B cell (primary cell): ENCODE results near the gene WDR53. TPM values are rescaled to one million over a fixed set of nuclear protein-coding genes. Genes with fewer than 3 reads are reported as not detected.

Experiments used
- ATAC-seq: fragments of 200-7000 bp; cut with Tn5 transposase; one replicate; pipeline ENCODE4 v1.10.0; 2021; ENCODE audit warnings: low read depth, mild to moderate bottlenecking, moderate number of reproducible peaks, moderate library complexity
- CTCF ChIA-PET: fragments of 350-600 bp; sonication (Branson Sonifier 250); formaldehyde crosslinking; loops from one replicate; lab custom pipeline; 2021; ENCODE audit warnings: antibody characterized with exemption, inconsistent platforms; lab: Charles Lee
- POLR2A ChIA-PET: fragments of 350-600 bp; sonication (Branson Sonifier 250); formaldehyde crosslinking; loops from one replicate; lab custom pipeline; 2021; ENCODE audit warnings: antibody characterized with exemption; lab: Charles Lee
- DNase-seq: peaks from one replicate; pipeline ENCODE4 v3.0.0; 2013
- H2AFZ ChIP-seq: 2 replicates; pipeline ENCODE4 v1.6.1; 2012; ENCODE audit warnings: mild to moderate bottlenecking, low read depth, low read length; ENCODE audit not compliant: insufficient read depth, poor library complexity, severe bottlenecking
- H3K27ac ChIP-seq, 2 donors: 1 replicate in 1 of 2; 2 replicates in 1 of 2; pipeline ENCODE4 v1.5.1; 2012 to 2013; ENCODE audit warnings: low read length in 2 of 2, mild to moderate bottlenecking in 2 of 2, moderate library complexity in 1 of 2
- H3K27me3 ChIP-seq, 4 experiments: fragments of 200-600 bp in 1 of 4; sonication (generic) in 1 of 4; replicated peaks in 1 of 4; 1 replicate in 2 of 4; 2 replicates in 2 of 4; pipeline versions ENCODE4 v1.6.1 to v1.7.0; 2013 to 2016; ENCODE audit warnings: low read length in 3 of 4, mild to moderate bottlenecking in 2 of 4, mixed read lengths in 1 of 4, moderate library complexity in 1 of 4; ENCODE audit not compliant: insufficient read depth in 4 of 4, control insufficient read depth in 3 of 4; ENCODE audit errors: control extremely low read depth in 1 of 4
- H3K36me3 ChIP-seq, 2 experiments: replicated peaks in 1 of 2; 1 replicate in 1 of 2; 2 replicates in 1 of 2; pipeline versions ENCODE4 v1.6.1 to v1.7.1; 2013; ENCODE audit warnings: low read length in 1 of 2; ENCODE audit not compliant: insufficient read depth in 2 of 2, control insufficient read depth in 1 of 2; ENCODE audit errors: control extremely low read depth in 1 of 2, extremely low read depth in 1 of 2
- H3K4me1 ChIP-seq, 2 donors: fragments of 200-600 bp in 1 of 2; sonication (generic) in 1 of 2; 1 replicate in 1 of 2; 2 replicates in 1 of 2; pipeline versions ENCODE4 v1.5.1 to v1.6.1; 2013 to 2017; ENCODE audit warnings: low read length in 2 of 2; ENCODE audit not compliant: control insufficient read depth in 2 of 2, insufficient read depth in 2 of 2
- H3K4me2 ChIP-seq: replicated peaks from 2 replicates; pipeline ENCODE3; 2012; ENCODE audit warnings: mild to moderate bottlenecking, low read depth, low read length; ENCODE audit not compliant: poor library complexity, severe bottlenecking
- H3K4me3 ChIP-seq, 5 experiments: fragments of 200-600 bp in 1 of 5; sonication (generic) in 1 of 5; 1 replicate in 3 of 5; 2 replicates in 2 of 5; pipeline versions ENCODE4 v1.5.1 to v1.7.0; 2011 to 2016; ENCODE audit warnings: low read length in 4 of 5, mild to moderate bottlenecking in 4 of 5, low read depth in 2 of 5, control low read depth in 1 of 5, moderate library complexity in 1 of 5; ENCODE audit not compliant: insufficient read depth in 1 of 5; ENCODE audit errors: control extremely low read depth in 1 of 5, extremely low read depth in 1 of 5
- H3K79me2 ChIP-seq: fragments of 200-600 bp; sonication (generic); one replicate; pipeline ENCODE4 v1.6.0; 2016; ENCODE audit warnings: low read length; ENCODE audit not compliant: control insufficient read depth, insufficient read depth
- H3K9ac ChIP-seq: fragments of 200-600 bp; sonication (generic); 2 replicates; pipeline ENCODE4 v1.6.1; 2017; ENCODE audit warnings: mild to moderate bottlenecking, low read length, moderate library complexity
- H3K9me3 ChIP-seq, 3 donors: one replicate each; pipeline versions ENCODE4 v1.6.1 to v1.7.1; 2013; ENCODE audit warnings: low read length in 2 of 3; ENCODE audit not compliant: control insufficient read depth in 2 of 3, insufficient read depth in 1 of 3; ENCODE audit errors: control extremely low read depth in 1 of 3
- H4K20me1 ChIP-seq: 2 replicates; pipeline ENCODE4 v1.6.0; 2012; ENCODE audit warnings: mild to moderate bottlenecking, low read length; ENCODE audit not compliant: insufficient read depth, control insufficient read depth, poor library complexity, severe bottlenecking
- H3K27ac Mint-ChIP-seq: one replicate; pipeline ENCODE4 v1.8.0; 2021; ENCODE audit warnings: mixed read lengths
- H3K27me3 Mint-ChIP-seq: one replicate; pipeline ENCODE4 v1.8.0; 2021; ENCODE audit warnings: mixed read lengths
- H3K4me1 Mint-ChIP-seq: one replicate; pipeline ENCODE4 v1.8.0; 2021; ENCODE audit warnings: mixed read lengths
- H3K4me3 Mint-ChIP-seq: one replicate; pipeline ENCODE4 v1.8.0; 2021; ENCODE audit warnings: mixed read lengths
- H3K9me3 Mint-ChIP-seq: one replicate; pipeline ENCODE4 v1.8.0; 2022; ENCODE audit warnings: mixed read lengths; ENCODE audit not compliant: insufficient read depth
- EZH2 ChIP-seq: IDR thresholded peaks from 2 replicates; pipeline ENCODE4 v1.6.1; 2012; ENCODE audit warnings: borderline replicate concordance, low read depth, mild to moderate bottlenecking, moderate library complexity, low read length; ENCODE audit not compliant: insufficient read depth, poor library complexity, severe bottlenecking
- WGBS: methylation state at CpG from one replicate; pipeline ENCODE4 v1.1.5; 2013; ENCODE audit warnings: missing lambda C conversion rate; ENCODE audit not compliant: insufficient coverage; 5-methylcytosine and 5-hydroxymethylcytosine counted together
- intact Hi-C: fragments of 100-400 bp; cut with micrococcal nuclease; formaldehyde crosslinking; loops from one replicate; pipeline ENCODE4 v1.10.0; 2022
- polyA plus RNA-seq: library from polyadenylated mRNA; depleted of rRNA; stranded (reverse); fragments of >200 nt; gene quantifications from 2 replicates; pipeline ENCODE4 v1.2.3, GENCODE V29; 2012
- total RNA-seq, 2 donors: library from RNA; stranded (reverse); fragments of 120-200 nt in 1 of 2; gene quantifications; 1 replicate in 1 of 2; 2 replicates in 1 of 2; pipeline versions ENCODE4 v1.2.3 to v1.2.4, GENCODE V29; 2013 to 2022
- TF ChIP-seq, protein P1 (sequence below): fragments of 200-600 bp; IDR thresholded peaks from one replicate; pipeline ENCODE4 v1.8.0; 2022; ENCODE audit warnings: antibody characterized with exemption, mild to moderate bottlenecking

WDR53 gene
- total and polyA plus RNA-seq, 2 donors (not counting 1 experiment from before 2014, with no cell fraction given) = 8.2 to 18.2 TPM

DNA sequence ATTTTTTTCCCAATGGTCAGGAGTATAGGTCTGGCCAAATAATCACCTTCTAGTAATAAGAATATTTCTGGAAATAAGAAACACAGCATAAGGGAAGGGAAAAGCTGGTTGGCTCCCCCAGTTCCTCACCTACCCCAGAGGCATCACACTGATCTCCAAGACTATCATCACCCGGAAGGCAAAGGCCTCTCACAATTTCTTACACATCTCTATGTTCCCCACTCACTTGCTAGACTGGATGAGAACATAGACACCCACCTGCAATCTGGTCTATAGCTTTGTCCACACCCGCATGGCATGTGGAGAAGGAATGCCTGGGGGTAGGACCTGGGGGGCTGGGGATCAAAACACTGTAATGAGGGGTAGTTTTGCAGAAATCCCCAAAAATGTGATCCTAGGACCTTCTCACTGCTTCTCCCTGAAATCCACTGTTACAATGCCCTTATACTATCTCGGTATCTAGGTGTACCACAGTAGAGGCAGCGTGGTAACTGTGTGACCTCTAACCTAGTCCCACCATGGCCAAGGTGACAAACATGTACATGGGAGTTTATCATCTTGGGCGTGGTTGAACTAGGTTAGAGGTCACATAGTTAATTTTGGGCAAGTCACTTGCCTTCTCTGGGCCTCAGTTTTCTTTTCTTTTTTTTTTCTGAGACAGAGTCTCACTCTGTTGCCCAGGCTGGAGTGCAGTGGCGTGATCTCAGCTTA is 41.6 kb upstream of the WDR53 start:
- peak overlapping the region in 2 of 5 experiments; percentile 5 to 11 for H3K4me3 ChIP-seq
- H3K9ac ChIP-seq = peak overlapping the region; percentile 2

More for the DNA sequence above, 41.6 kb upstream of the WDR53 start:
- H3K4me3 Mint-ChIP-seq = peak overlapping the region; percentile 70
- Histone ChIP-seq H3K27ac (peak overlapping the region in 1 of 2 donors; percentile 15), H3K79me2 (no peaks in the 10 kb centered on the region), H3K4me1 (peaks cover 8 to 12% of the 10 kb centered on the region in 2 donors), H4K20me1 (no peaks in the 10 kb centered on the region), H3K27me3 (no peaks in the 10 kb centered on the region), H3K9me3 (peaks cover 0 to 6% (median 0%) of the 10 kb centered on the region in 3 donors), H3K36me3 (no peaks in the 10 kb centered on the region), H2AFZ (peak overlapping the region; percentile 4), H3K4me2 (peak overlapping the region; percentile 65)
- intact Hi-C loops = loop anchor here (1.0 to 10.0 kb wide), 10 partner anchors 14 to 361 kb away; partner anchors contain the start of genes FBXO45, NRROS and WDR53
- H3K27ac Mint-ChIP-seq = peak overlapping the region; percentile 86
- H3K27me3 Mint-ChIP-seq = no peaks in the 10 kb centered on the region
- DNase-seq (no peak), ATAC-seq (peak; percentile 5)
- peaks cover 11% of the 10 kb centered on the region for H3K4me1 Mint-ChIP-seq
- H3K9me3 Mint-ChIP-seq = no peaks in the 10 kb centered on the region
- no peak for TF ChIP-seq EZH2
- TF ChIP-seq, protein P1, sequence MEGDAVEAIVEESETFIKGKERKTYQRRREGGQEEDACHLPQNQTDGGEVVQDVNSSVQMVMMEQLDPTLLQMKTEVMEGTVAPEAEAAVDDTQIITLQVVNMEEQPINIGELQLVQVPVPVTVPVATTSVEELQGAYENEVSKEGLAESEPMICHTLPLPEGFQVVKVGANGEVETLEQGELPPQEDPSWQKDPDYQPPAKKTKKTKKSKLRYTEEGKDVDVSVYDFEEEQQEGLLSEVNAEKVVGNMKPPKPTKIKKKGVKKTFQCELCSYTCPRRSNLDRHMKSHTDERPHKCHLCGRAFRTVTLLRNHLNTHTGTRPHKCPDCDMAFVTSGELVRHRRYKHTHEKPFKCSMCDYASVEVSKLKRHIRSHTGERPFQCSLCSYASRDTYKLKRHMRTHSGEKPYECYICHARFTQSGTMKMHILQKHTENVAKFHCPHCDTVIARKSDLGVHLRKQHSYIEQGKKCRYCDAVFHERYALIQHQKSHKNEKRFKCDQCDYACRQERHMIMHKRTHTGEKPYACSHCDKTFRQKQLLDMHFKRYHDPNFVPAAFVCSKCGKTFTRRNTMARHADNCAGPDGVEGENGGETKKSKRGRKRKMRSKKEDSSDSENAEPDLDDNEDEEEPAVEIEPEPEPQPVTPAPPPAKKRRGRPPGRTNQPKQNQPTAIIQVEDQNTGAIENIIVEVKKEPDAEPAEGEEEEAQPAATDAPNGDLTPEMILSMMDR = no peak
- ChIA-PET CTCF (interaction anchor here (0.6 to 10.0 kb wide), 42 partner anchors 7 to 359 kb away, joined by 3 to 259 read pairs (median 6); partner anchors contain the start of genes CEP19, NCBP2, NRROS and PAK2), POLR2A (interaction anchor here (0.9 to 2.2 kb wide), 4 partner anchors 30 to 332 kb away, joined by 4 to 15 read pairs (median 9); partner anchors contain the start of genes NCBP2 and NRROS)
- WGBS = 100% methylated on average over 1 of the region's 6 CpGs
